H1 (cell line): ENCODE measurements around the gene KCNIP3.

Source experiments
- CTCF ChIP-seq, 3 experiments: IDR thresholded peaks; 1 replicate in 2 of 3; 2 replicates in 1 of 3; pipeline versions ENCODE4 v1.5.1 to v1.6.1; 2011; ENCODE audit warnings: low read length in 3 of 3, mild to moderate bottlenecking in 3 of 3, inconsistent platforms in 2 of 3, low read depth in 1 of 3, moderate library complexity in 1 of 3; ENCODE audit not compliant: insufficient read depth in 1 of 3; ENCODE audit errors: control extremely low read depth in 1 of 3
- RNF2 ChIP-seq: fragments of 200-900, 300-1000 bp; sonication (generic); IDR thresholded peaks from 2 replicates; pipeline ENCODE4 v1.7.1; 2016; ENCODE audit warnings: borderline replicate concordance, low read depth, mild to moderate bottlenecking, antibody characterized with exemption, low read length; ENCODE audit not compliant: poor library complexity, severe bottlenecking; ENCODE audit errors: missing control alignments
- SP2 ChIP-seq: IDR thresholded peaks from 2 replicates; pipeline ENCODE4 v1.6.1; 2012; ENCODE audit warnings: mild to moderate bottlenecking, low read length, inconsistent platforms
- YY1 ChIP-seq: IDR thresholded peaks from 2 replicates; pipeline ENCODE4 v1.6.1; 2011; ENCODE audit warnings: low read depth, mild to moderate bottlenecking, low read length

GRCh38 chr2:95310651-95311050 is 13.5 kb downstream of the KCNIP3 start:
- TF ChIP-seq CTCF (IDR thresholded peaks at IDR 0.05; ENCODE audit: control extremely low read depth in 1 of 3, insufficient read depth in 1 of 3, low read depth in 1 of 3, low read length in 3 of 3) (no peak), YY1 (no peak), SP2 (no peak), RNF2 (no peak)
